GM03348 (cell line): ENCODE measurements around the gene MRTFA.
"Not testable (repeated sequence)": the region's sequence is repeated elsewhere in the genome, so short reads cannot be mapped to it uniquely, and the experiment has no call there.

Experiments
- DNase-seq: peaks from one replicate; pipeline ENCODE4 v3.0.0; 2012; ENCODE audit warnings: low spot score

MRTFA gene

DNA sequence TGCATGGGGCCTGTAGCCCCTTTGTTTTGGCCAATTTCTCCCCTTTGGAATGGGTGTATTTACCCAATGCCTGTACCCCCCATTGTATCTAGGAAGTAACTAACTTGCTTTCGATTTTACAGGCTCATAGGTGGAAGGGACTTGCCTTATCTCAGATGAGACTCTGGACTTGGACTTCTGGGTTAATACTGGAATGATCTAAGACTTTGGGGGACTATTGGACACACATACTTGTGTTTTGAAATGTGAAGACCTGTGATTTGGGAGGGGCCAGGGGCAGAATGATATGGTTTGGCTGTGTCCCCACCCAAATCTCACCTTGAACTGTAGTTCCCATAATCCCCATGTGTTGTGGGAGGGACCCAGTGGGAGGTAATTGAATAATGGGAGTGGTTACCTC lies 82.5 kb downstream of the MRTFA start:
- not testable (repeated sequence) for DNase-seq

DNA sequence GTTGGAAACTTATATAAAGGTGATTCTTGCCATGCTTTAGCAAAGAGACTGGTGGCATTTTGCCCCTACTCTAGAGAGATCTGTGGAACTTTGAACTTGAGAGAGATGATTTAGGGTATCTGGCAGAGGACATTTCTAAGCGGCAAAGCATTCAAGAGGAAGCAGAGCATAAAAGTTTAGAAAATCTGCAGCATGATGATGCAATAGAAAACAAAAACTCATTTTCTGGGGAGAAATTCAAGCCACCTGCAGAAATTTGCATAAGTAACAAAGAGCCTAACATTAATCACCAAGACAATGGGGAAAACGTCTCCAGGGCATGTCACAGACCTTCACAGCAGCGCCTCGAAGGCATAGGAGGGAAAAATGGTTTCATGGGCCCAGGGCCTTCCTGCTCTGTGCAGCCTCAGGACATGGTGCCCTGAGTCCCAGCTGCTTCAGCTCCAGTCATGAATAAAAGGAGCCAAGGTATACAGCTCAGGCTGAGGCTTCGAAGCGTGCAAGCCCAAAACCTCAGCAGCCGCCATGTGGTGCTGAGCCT lies 83.4 kb downstream of the MRTFA start:
- no peak for DNase-seq

DNA sequence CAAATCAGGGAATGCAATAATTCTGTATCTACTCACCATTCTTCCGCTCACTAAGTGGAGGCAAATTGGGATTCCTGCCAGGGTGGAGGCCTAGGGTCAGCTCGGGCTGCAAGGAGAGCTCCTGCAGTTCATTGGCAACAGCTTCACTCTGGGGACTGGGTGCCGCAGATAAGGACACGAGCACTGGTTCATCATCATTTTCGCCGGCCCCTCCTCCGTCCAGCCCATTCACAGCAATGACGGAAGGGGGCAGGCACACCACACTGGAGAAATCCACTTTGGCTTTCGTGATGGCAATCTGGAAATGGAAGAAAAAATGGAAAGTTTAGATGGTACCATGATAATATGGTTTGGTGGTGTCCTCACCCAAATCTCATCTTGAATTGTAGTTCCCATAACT lies 84.4 kb downstream of the MRTFA start:
- no peak for DNase-seq

DNA sequence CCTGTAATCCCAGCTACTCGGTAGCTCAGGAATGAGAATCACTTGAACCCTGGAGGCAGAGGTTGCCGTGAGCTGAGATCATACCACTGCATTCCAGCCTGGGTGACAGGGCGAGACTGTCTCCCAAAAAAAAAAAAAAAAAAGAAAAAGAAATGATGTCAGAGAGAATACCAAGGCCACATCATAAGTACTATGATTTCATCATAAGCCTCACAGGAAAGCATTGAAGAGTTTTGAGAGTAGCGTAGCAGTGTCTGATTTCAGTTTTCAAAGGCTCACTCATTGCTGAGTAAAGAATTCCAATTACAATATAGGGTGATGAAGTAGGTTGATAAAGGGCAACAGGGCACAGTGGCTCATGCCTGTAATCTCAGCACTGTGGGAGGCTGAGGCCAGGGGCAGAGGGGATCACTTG lies 88.8 kb downstream of the MRTFA start:
- DNase-seq = no peak

DNA sequence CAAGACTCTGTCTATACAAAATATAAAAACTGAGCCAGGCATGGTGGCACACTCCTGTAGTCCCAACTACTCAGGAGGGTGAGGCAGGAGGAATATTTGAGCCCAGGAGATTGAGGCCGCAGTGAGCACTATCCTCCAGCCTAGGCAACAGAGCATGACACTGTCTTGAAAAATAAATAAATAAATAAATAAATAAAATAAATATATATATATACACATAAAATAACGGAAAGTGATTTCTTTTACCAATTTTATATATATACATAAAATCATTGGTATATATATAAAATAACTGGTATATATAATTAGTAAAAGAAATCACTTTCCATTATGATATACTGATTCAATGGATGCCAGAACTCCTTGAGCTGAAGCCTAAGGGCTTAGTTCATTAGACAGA lies 91.8 kb downstream of the MRTFA start:
- no peak for DNase-seq

DNA sequence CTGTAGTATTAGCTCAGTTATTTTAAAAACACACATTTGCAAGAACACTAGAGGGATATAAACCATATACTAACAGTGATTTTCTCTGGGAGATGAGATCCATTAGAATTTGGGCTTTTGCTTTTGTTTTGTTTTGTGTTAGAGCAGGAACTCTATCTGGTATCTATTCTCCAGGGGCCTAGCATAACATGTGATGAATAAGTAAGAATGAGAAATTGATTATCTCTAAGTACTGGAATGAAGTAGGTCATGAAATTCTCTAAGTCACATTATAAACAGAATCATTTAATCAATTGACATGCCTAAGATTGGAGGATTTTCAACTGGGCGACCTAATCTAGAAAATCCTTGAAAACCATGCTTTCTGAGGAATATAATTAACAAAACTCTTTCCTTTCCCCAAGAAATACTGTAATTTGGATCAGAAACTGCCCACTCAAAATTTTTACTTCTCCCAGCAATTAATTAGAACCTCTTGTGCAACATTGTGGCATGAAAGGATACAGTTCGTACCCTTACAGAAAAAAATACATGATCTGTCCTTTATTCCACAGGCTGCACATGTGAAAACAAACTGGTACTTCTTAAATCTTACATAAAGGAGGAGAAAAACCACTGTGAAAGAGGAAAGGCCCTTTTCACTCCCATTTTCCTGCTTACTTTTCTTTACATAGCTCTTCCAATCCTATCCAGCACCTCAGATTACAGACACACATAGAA lies 93.5 kb downstream of the MRTFA start:
- DNase-seq = peak; percentile 22

- no peak for DNase-seq
These were observed 95.2 kb downstream of the MRTFA start for GRCh38 chr22:40541300-40541699.

DNA sequence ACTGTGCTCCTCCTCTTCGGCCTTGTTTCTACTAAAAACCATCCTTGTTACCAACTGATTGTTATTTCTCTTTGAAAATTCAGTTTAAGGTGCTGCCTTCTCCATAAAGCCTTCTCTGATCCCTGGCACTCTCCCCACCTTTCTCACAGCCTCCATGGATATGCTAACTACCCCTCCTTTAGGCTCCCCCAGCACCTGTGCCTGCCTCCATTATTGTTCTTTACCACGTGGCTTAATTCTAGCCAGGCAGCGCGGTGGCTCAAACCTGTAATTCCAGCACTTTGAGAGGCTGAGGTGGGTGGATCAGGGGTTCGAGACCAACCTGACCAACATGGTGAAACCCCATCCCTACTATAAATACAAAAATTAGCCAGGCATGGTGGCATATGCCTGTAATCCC lies 96.3 kb downstream of the MRTFA start:
- DNase-seq = no peak

GRCh38 chr22:40536149-40536548 lies 100.4 kb downstream of the MRTFA start:
- DNase-seq = not testable (repeated sequence)

- DNase-seq = no peak
These were observed 100.9 kb downstream of the MRTFA start for GRCh38 chr22:40535642-40536041.

DNA sequence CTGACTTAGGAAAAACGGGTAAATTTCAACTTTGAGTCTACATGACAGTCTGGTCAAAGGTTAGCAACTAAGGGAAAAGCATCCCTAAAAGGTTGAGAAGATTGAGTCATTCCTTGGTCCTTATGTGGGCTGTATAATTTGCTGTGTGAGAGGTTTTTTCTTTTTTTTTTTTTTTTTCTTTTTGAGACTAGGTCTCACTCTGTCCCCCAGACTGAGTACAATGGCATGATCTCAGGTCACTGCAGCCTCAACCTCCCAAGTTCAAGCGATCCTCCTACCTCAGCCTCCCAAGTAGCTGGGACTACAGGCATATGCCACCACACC lies 101.4 kb downstream of the MRTFA start:
- no peak for DNase-seq

GRCh38 chr22:40534379-40535188 lies 101.9 kb downstream of the MRTFA start:
- peak; percentile 68 for DNase-seq

DNA sequence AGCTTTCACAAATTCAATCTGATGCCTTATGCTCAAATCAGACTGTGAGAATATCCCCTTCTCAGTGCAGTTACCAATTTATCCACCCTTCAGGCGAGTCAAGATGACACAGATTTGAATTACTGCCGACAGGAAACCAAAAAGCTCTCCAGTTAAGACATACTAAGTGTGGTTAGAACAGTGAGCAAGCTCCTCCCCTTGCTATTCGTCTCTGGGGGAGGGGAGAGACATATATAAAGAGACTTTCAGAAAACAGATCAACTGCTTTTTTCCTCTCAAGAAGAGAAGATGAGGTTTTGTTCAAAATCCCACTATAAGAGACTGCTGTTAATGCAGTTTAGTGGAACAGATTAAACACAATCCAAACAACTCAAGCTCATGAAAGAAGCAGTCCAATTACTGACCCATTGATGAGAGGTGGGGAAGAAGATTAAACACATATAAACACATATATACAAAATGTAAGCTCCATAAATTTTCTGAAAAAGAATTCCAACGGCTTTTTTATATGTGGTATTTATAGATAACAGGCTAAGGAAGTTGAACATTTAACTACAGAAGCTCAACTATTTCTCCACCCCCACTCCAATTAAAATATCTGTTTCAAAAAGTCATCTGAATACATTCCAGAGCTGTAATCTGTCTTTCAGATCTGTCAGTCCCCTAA lies 102.7 kb downstream of the MRTFA start:
- peak; percentile 62 for DNase-seq

DNA sequence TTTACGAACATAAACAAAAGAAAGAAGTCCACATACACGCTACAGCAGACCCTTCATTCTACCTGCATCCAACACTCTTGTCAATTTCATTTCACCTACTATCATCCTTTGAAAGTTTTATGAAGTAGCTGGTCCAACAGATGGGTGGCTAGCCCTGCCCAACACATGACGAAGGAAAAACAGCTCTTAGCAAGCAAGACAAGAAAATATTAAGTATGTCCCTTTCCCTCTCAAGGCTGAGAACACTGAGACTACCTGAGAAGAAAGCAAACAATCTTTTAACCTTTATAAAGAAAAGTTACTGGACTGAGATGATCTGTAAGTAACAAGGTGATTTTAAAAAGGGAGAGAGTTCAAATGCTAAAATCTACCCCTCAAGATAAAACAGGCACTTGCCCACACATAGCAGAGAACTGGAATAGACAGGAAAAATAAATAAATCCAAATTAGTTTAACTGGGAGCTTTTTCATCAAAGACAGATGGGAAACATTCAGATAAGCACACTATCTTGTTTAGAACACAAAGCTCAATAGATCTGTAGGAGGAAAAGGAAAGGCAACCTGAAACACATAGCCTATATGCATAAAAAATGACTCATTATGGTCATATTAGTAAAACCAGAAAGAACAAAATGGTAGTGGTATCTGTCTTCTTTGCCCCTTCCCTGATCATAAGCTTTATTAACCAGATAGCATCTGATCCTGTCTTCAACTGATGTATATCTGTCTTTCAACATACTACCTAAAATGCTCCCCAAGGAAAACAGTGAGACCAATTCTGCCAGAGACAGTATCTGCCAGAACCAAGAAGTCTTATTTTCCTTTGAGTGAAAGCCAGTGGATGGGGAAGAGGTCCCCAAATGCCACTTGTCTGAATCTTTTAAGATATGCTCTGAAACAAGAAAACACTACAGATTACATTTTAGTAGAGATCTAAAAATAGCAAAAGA lies 104.3 kb downstream of the MRTFA start:
- no peak for DNase-seq

DNA sequence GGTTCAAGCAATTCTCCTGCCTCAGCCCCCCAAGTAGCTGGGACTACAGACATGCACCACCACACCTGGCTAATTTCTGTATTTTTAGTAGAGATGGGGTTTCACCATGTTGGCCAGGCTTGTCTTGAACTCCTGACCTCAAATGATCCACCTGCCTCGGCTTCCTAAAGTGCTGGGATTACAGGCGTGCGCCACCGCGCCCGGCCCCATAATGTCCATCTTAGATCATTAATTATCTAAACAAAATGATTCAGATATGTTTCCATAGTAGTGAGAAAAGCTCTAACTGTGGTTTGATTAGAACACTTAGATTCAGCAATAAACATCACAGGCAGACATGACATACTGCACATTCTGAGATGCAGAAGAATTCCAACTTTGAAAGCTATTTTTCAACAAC lies 106.1 kb downstream of the MRTFA start:
- DNase-seq = not testable (repeated sequence)

- no peak for DNase-seq
These were observed 106.7 kb downstream of the MRTFA start for GRCh38 chr22:40529821-40530220.

GRCh38 chr22:40526960-40527359 lies 109.6 kb downstream of the MRTFA start:
- no peak for DNase-seq

- DNase-seq = no peak
These were observed 111.2 kb downstream of the MRTFA start for GRCh38 chr22:40525250-40525884.

GRCh38 chr22:40524392-40525249 lies 111.9 kb downstream of the MRTFA start:
- no peak for DNase-seq

GRCh38 chr22:40522141-40522540 lies 114.4 kb downstream of the MRTFA start:
- DNase-seq = no peak
